Measurements from ENCODE around the gene TNPO2. TPM values are rescaled to one million over a fixed set of nuclear protein-coding genes. Genes with fewer than 3 reads are reported as not detected.

Gene TNPO2
- total and polyA plus RNA-seq, 2 of the 13 experiments (the other 11 are each of a cell fraction or from before 2014, with no cell fraction given) = 31.7 to 61.0 TPM

DNA sequence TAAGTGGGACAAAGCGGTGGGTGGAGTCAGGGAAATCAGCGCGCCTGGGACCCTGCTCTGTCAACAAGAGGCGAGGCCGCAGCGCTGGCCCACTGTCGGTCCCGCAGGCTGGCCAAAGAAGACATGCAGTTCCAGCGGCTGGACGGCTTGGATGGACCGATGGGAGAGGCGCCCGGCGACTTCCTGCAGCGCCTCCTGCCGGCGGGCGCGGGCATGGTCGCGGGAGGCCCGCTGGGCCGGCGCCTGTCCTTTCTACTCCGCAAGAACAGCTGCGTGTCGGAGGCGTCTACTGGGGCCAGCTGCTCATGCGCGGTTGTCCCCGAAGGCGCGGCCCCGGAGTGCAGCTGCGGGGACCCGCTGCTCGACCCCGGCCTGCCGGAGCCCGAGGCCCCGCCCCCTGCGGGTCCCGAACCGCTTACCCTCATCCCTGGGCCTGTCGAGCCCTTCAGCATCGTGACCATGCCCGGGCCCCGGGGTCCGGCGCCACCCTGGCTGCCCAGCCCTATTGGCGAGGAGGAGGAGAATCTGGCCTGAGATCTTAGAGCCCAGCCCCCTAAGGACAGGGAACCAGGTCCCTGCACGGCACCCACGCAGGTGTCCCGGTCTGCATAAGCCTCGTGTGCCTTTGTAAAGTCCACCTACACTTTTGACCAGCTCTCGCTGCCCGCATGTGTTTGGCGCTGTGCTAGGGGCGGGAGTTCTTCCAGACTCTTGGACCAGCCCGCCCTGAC, 34.0 kb upstream of the TNPO2 start (continued):
- TF ChIP-seq, protein P1, sequence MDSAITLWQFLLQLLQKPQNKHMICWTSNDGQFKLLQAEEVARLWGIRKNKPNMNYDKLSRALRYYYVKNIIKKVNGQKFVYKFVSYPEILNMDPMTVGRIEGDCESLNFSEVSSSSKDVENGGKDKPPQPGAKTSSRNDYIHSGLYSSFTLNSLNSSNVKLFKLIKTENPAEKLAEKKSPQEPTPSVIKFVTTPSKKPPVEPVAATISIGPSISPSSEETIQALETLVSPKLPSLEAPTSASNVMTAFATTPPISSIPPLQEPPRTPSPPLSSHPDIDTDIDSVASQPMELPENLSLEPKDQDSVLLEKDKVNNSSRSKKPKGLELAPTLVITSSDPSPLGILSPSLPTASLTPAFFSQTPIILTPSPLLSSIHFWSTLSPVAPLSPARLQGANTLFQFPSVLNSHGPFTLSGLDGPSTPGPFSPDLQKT (CRISPR knock-in tag; IDR thresholded peaks at IDR 0.05; ENCODE audit: borderline replicate concordance) = no peak
- TF ChIP-seq JUND (CRISPR knock-in tag; IDR thresholded peaks at IDR 0.05) = no peak
- TF ChIP-seq ZNF468 (CRISPR knock-in tag; IDR thresholded peaks at IDR 0.05) = no peak
- TF ChIP-seq MED1 (CRISPR knock-in tag; IDR thresholded peaks at IDR 0.05) = peak; percentile 46; the same call in 1 of the 2 replicates
- no peak for TF ChIP-seq NFRKB (IDR thresholded peaks at IDR 0.05)
- no peak for TF ChIP-seq HCFC1 (IDR thresholded peaks at IDR 0.05; ENCODE audit: low read depth, low read length)
- no peak for TF ChIP-seq ZNF766 (CRISPR knock-in tag; IDR thresholded peaks at IDR 0.05; ENCODE audit: borderline replicate concordance)
- TF ChIP-seq ETV6 (CRISPR knock-in tag; conservative IDR thresholded peaks at IDR 0.05) = no peak
- TF ChIP-seq, protein P2, sequence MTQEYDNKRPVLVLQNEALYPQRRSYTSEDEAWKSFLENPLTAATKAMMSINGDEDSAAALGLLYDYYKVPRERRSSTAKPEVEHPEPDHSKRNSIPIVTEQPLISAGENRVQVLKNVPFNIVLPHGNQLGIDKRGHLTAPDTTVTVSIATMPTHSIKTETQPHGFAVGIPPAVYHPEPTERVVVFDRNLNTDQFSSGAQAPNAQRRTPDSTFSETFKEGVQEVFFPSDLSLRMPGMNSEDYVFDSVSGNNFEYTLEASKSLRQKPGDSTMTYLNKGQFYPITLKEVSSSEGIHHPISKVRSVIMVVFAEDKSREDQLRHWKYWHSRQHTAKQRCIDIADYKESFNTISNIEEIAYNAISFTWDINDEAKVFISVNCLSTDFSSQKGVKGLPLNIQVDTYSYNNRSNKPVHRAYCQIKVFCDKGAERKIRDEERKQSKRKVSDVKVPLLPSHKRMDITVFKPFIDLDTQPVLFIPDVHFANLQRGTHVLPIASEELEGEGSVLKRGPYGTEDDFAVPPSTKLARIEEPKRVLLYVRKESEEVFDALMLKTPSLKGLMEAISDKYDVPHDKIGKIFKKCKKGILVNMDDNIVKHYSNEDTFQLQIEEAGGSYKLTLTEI (CRISPR knock-in tag; conservative IDR thresholded peaks at IDR 0.05) = no peak
- no peak for TF ChIP-seq MED13 (CRISPR knock-in tag; IDR thresholded peaks at IDR 0.05)
- TF ChIP-seq REL (CRISPR knock-in tag; conservative IDR thresholded peaks at IDR 0.05) = no peak
- TF ChIP-seq, protein P3, sequence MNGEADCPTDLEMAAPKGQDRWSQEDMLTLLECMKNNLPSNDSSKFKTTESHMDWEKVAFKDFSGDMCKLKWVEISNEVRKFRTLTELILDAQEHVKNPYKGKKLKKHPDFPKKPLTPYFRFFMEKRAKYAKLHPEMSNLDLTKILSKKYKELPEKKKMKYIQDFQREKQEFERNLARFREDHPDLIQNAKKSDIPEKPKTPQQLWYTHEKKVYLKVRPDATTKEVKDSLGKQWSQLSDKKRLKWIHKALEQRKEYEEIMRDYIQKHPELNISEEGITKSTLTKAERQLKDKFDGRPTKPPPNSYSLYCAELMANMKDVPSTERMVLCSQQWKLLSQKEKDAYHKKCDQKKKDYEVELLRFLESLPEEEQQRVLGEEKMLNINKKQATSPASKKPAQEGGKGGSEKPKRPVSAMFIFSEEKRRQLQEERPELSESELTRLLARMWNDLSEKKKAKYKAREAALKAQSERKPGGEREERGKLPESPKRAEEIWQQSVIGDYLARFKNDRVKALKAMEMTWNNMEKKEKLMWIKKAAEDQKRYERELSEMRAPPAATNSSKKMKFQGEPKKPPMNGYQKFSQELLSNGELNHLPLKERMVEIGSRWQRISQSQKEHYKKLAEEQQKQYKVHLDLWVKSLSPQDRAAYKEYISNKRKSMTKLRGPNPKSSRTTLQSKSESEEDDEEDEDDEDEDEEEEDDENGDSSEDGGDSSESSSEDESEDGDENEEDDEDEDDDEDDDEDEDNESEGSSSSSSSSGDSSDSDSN (CRISPR knock-in tag; IDR thresholded peaks at IDR 0.05) = peak; percentile 56
- TF ChIP-seq, protein P4, sequence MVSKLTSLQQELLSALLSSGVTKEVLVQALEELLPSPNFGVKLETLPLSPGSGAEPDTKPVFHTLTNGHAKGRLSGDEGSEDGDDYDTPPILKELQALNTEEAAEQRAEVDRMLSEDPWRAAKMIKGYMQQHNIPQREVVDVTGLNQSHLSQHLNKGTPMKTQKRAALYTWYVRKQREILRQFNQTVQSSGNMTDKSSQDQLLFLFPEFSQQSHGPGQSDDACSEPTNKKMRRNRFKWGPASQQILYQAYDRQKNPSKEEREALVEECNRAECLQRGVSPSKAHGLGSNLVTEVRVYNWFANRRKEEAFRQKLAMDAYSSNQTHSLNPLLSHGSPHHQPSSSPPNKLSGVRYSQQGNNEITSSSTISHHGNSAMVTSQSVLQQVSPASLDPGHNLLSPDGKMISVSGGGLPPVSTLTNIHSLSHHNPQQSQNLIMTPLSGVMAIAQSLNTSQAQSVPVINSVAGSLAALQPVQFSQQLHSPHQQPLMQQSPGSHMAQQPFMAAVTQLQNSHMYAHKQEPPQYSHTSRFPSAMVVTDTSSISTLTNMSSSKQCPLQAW (CRISPR knock-in tag; IDR thresholded peaks at IDR 0.05) = no peak
- no peak for TF ChIP-seq TCF7L2 (IDR thresholded peaks at IDR 0.05; ENCODE audit: low read depth, low read length)
- peak; percentile 43 for TF ChIP-seq ZNF607 (CRISPR knock-in tag; IDR thresholded peaks at IDR 0.05; ENCODE audit: borderline replicate concordance)
- peak; percentile 30; the same call in 1 of the 2 replicates for TF ChIP-seq CBX5 (CRISPR knock-in tag; IDR thresholded peaks at IDR 0.05; ENCODE audit: borderline replicate concordance)
- TF ChIP-seq, protein P5, sequence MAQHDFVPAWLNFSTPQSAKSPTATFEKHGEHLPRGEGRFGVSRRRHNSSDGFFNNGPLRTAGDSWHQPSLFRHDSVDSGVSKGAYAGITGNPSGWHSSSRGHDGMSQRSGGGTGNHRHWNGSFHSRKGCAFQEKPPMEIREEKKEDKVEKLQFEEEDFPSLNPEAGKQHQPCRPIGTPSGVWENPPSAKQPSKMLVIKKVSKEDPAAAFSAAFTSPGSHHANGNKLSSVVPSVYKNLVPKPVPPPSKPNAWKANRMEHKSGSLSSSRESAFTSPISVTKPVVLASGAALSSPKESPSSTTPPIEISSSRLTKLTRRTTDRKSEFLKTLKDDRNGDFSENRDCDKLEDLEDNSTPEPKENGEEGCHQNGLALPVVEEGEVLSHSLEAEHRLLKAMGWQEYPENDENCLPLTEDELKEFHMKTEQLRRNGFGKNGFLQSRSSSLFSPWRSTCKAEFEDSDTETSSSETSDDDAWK (CRISPR knock-in tag; IDR thresholded peaks at IDR 0.05) = no peak
- TF ChIP-seq, protein P6, sequence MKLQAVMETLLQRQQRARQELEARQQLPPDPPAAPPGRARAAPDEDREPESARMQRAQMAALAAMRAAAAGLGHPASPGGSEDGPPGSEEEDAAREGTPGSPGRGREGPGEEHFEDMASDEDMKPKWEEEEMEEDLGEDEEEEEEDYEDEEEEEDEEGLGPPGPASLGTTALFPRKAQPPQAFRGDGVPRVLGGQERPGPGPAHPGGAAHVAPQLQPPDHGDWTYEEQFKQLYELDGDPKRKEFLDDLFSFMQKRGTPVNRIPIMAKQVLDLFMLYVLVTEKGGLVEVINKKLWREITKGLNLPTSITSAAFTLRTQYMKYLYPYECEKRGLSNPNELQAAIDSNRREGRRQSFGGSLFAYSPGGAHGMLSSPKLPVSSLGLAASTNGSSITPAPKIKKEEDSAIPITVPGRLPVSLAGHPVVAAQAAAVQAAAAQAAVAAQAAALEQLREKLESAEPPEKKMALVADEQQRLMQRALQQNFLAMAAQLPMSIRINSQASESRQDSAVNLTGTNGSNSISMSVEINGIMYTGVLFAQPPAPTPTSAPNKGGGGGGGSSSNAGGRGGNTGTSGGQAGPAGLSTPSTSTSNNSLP (IDR thresholded peaks at IDR 0.05; ENCODE audit: low read depth, low read length) = no peak
- no peak for TF ChIP-seq FOXA1 (IDR thresholded peaks at IDR 0.05)
- TF ChIP-seq FOXA1 (CRISPR knock-in tag; IDR thresholded peaks at IDR 0.05) = peak; percentile 87
